ENCODE data around the gene PARD3.
"Not testable (repeated sequence)": the region's sequence is repeated elsewhere in the genome, so short reads cannot be mapped to it uniquely, and the experiment has no call there.

Gene PARD3

GRCh38 chr10:34083567-34083966 lies 731.5 kb downstream of the PARD3 start:
- H3K27me3 ChIP-seq (ENCODE audit: low read depth): no peaks in the 10 kb centered on the region
- H3K9me3 ChIP-seq: peaks cover 3% of the 10 kb centered on the region; the same call in 1 of the 2 replicates
- DNase-seq (ENCODE audit: low spot score in 2 of 2): no peak
- no peak overlapping the region for H3K4me3 ChIP-seq
- H3K4me1 ChIP-seq: no peaks in the 10 kb centered on the region
- no peaks in the 10 kb centered on the region for H3K36me3 ChIP-seq (replicated peaks)
- in situ Hi-C loops (cut with MboI; ENCODE audit: low sequenced_read_pairs): no loop called here

- Histone ChIP-seq H3K4me1 (no peaks in the 10 kb centered on the region), H3K4me3 (no peak overlapping the region), H3K27me3 (ENCODE audit: low read depth) (no peaks in the 10 kb centered on the region), H3K9me3 (peaks cover 3% of the 10 kb centered on the region; the same call in 1 of the 2 replicates), H3K36me3 (replicated peaks) (no peaks in the 10 kb centered on the region)
- in situ Hi-C loops (cut with MboI; ENCODE audit: low sequenced_read_pairs): no loop called here
- no peak for DNase-seq (ENCODE audit: low spot score in 2 of 2)
Observed at GRCh38 chr10:34081948-34082347, 733.1 kb downstream of the PARD3 start.

GRCh38 chr10:34081347-34081743 lies 733.8 kb downstream of the PARD3 start:
- Histone ChIP-seq H3K27me3 (ENCODE audit: low read depth) (no peaks in the 10 kb centered on the region), H3K36me3 (replicated peaks) (no peaks in the 10 kb centered on the region), H3K4me3 (no peak overlapping the region), H3K9me3 (peaks cover 3% of the 10 kb centered on the region; the same call in 1 of the 2 replicates), H3K4me1 (no peaks in the 10 kb centered on the region)
- in situ Hi-C loops (cut with MboI; ENCODE audit: low sequenced_read_pairs): no loop called here
- no peak for DNase-seq (ENCODE audit: low spot score in 2 of 2)

DNA sequence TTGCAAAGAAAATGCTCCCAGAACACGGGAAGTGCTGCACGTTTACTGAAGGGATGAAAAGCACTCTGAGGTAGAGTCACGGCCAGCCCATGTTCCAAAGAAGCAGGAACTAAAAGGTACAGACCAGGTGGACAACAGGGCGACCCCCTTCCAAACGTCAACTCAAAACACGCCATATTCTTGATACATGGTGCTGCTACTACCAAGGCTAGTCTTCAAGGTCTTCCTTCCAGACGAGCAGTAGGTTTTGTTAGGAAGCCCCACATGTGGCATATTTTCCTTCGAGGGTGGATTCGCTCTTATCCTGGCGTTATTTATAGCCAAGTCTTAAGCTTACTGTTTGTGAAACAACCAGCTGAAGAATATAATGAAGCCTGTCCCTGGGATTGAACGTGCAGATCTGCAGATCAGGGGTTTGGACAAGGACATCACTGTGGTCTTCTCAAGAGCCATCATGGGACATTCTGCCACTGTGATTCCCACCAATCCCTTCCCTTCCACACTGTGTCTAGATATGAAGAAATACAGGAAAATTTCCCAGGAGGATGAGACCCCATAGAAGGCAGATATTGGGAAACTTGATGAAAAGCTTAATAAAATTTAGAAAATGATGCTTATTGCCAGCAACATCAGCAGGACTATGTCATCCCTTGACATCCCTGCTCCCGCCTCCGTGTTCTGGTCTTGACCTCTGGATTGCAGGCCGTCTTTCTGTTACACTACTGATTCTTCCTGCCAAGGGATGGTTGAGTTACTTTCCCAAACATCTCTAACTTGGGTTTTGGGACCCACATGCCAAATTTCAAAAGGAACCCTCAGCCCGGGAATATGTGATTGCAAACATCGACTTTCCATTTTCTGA lies 734.4 kb downstream of the PARD3 start:
- H3K27me3 ChIP-seq (ENCODE audit: low read depth): no peaks in the 10 kb centered on the region
- H3K4me1 ChIP-seq: no peaks in the 10 kb centered on the region
- in situ Hi-C loops (cut with MboI; ENCODE audit: low sequenced_read_pairs): no loop called here
- H3K4me3 ChIP-seq: no peak overlapping the region
- H3K36me3 ChIP-seq (replicated peaks): no peaks in the 10 kb centered on the region
- H3K9me3 ChIP-seq: peaks cover 3% of the 10 kb centered on the region; the same call in 1 of the 2 replicates
- no peak for DNase-seq (ENCODE audit: low spot score in 2 of 2)

DNA sequence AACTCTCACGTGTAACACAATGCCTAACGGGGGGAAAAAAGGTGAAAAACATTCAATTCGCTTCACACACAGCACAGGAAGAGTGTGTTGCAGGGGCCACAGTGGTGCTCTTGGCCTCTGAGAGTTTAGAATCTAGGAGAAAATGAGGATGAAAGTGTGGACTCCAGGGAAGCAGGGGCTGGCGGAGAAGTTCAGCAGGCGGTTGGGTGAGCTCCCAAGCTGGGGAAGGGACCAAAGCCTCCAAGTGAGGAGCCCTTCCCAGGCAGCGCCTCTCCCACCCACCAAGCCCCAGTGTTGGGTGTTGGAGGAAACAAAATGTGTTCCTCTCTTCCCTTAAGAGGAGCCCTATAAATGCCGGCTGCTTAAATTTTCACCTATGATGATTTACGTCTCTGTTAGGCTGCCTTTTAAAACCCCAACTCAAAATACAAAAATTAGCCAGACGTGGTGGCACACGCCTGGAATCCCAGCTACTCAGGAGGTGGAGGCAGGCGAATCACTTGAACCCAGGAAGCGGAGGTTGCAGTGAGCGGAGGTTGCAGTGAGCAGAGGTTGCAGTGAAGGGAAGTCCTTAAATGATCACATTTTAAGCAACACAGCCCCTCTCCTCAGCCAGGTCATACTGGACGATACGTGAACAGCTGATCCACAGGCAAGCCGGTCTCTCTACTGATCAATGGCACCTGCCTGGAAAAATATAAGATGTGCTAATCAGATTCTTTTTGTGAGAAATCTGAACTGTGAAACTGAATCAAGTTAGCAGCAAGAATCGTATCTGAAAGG lies 735.2 kb downstream of the PARD3 start:
- no peak for DNase-seq (ENCODE audit: low spot score in 2 of 2)
- peaks cover 3% of the 10 kb centered on the region; the same call in 1 of the 2 replicates for H3K9me3 ChIP-seq
- H3K4me3 ChIP-seq: no peak overlapping the region
- no peaks in the 10 kb centered on the region for H3K4me1 ChIP-seq
- H3K36me3 ChIP-seq (replicated peaks): no peaks in the 10 kb centered on the region
- in situ Hi-C loops (cut with MboI; ENCODE audit: low sequenced_read_pairs): no loop called here
- no peaks in the 10 kb centered on the region for H3K27me3 ChIP-seq (ENCODE audit: low read depth)

DNA sequence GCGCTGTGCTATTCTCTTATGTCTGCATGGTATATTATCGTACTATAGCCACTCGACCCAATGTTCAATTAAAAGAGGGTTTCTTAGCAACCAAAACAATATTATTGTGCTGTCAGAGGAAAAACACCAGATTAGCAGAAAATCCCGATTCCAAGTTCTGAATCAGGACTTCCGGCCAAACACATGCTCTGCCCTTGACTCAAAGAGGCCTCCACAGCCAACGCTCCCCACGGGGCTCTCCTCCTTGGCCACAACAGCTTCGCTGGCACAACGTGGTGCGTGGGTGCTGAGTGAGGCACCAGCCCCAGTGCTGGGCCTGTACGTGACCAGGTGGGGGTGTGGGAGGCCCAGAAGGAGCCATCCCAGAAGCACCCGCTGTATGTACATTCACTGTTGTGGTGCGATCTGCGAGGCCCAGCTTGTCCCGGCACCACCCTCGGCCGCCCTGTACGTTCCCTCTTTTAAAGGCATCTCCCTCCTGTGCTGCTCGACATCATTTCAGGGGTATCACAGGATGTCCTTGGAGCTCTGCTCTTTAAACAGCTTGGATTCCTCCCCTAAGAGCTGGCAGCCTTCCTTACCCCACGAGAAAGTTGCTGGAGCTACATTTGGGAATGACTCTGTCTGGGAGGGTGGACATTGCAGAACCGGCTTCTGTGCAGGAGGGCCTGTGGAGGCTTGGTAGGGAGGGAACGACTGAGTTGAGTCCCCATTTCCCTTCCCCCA lies 736.2 kb downstream of the PARD3 start:
- Histone ChIP-seq H3K27me3 (ENCODE audit: low read depth) (no peaks in the 10 kb centered on the region), H3K4me1 (no peaks in the 10 kb centered on the region), H3K9me3 (peaks cover 3% of the 10 kb centered on the region; the same call in 1 of the 2 replicates), H3K4me3 (no peak overlapping the region), H3K36me3 (replicated peaks) (no peaks in the 10 kb centered on the region)
- in situ Hi-C loops (cut with MboI; ENCODE audit: low sequenced_read_pairs): no loop called here
- DNase-seq (ENCODE audit: low spot score in 2 of 2): no peak

DNA sequence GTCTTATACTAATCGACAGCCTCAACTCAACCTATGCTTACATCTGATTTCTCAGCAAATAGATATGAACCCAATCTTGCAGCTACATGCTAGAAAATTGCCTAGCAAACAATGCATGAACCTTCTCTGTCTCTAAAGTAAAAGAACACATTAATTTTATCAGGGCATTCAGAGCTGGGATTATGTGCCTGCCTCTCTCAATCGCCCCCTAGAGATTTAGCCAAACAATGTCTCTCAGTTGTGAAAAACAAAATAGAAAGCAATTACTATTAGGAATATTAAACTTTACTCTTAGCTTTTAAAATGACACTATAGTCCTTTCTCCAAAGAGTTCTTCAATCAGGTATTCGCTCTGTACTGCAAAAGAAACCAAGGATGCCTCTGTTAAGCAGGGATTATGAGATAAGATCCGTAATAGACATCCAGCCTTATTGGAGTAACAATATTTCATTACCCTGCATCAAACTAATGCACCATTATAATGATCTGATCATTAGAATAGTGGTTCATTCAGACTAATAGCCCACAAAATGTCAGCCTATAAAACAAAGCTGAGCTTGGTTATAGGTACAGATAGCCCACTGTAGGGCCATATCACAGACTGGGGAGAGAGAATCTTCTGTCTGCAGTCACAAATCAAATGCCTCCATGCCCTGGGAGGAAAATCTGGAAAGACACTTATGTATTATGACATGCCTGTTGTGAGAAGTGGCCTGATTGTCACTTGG lies 736.9 kb downstream of the PARD3 start:
- DNase-seq (ENCODE audit: low spot score in 2 of 2): no peak
- Histone ChIP-seq H3K4me3 (no peak overlapping the region), H3K4me1 (no peaks in the 10 kb centered on the region), H3K36me3 (replicated peaks) (no peaks in the 10 kb centered on the region), H3K27me3 (ENCODE audit: low read depth) (no peaks in the 10 kb centered on the region), H3K9me3 (no peaks in the 10 kb centered on the region)
- in situ Hi-C loops (cut with MboI; ENCODE audit: low sequenced_read_pairs): no loop called here

DNA sequence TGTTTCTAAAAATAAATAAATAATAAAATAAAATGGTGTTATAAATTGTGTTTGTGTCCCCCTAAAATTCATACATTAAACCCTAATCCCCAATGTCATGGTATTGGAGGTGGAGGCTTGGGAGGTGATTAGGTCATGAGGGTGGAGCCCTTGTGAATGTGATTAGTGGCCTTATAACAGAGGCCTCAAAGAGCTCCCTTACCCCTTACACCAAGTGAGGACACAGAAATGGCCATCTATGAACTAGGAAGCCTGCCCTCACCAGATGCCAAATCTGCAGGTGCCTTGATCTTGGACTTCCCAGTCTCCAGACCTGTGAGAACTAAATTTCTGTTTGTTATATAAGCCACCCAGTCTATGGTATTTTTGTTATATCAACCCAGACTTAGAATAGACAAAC lies 738.7 kb downstream of the PARD3 start:
- Histone ChIP-seq H3K36me3 (replicated peaks) (no peaks in the 10 kb centered on the region), H3K4me1 (no peaks in the 10 kb centered on the region), H3K27me3 (ENCODE audit: low read depth) (no peaks in the 10 kb centered on the region), H3K4me3 (no peak overlapping the region), H3K9me3 (no peaks in the 10 kb centered on the region)
- in situ Hi-C loops (cut with MboI; ENCODE audit: low sequenced_read_pairs): no loop called here
- DNase-seq (ENCODE audit: low spot score in 2 of 2): no peak

DNA sequence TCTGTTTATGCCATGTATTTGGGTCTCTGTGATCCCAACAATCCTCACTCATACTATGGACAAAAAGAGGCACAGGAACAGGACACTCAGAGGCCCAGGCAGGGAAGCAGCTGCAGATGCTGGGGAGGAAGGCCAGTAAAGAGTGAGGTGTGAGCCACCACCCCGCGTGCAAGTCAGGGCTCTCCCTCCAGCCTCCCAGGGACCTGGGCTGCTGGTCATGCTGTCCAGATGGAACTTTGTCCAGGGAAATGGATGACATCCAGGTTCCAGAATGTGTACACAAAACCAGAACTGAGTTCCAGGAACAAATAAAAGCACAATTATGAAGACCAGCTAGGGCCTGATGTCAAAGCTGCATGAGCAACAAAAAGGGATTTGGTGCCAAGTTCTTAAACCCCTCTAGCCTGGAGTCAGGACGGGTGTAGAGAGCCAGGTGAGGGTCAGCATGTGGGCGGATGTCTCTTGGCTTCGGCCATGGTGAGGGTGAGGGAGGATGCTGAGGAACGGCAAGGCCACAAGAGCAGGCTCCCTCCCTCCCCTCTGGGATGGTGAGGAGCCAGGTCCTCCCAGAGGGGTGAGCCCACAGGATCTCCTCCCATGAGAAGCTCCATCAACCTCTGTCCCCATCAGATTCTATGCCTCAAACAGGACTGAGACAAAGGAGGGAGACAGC lies 739.7 kb downstream of the PARD3 start:
- in situ Hi-C loops (cut with MboI; ENCODE audit: low sequenced_read_pairs): no loop called here
- peaks cover under 1% of the 10 kb centered on the region; the same call in 1 of the 2 replicates for H3K9me3 ChIP-seq
- DNase-seq (ENCODE audit: low spot score in 2 of 2): no peak
- H3K27me3 ChIP-seq (ENCODE audit: low read depth): no peaks in the 10 kb centered on the region
- H3K36me3 ChIP-seq (replicated peaks): no peaks in the 10 kb centered on the region
- no peaks in the 10 kb centered on the region for H3K4me1 ChIP-seq
- H3K4me3 ChIP-seq: no peak overlapping the region

GRCh38 chr10:34074051-34074450 lies 741.0 kb downstream of the PARD3 start:
- in situ Hi-C loops (cut with MboI; ENCODE audit: low sequenced_read_pairs): no loop called here
- Histone ChIP-seq H3K4me3 (no peak overlapping the region), H3K4me1 (no peaks in the 10 kb centered on the region), H3K27me3 (ENCODE audit: low read depth) (no peaks in the 10 kb centered on the region; the same call in 1 of the 2 replicates), H3K9me3 (peaks cover 2% of the 10 kb centered on the region; the same call in 1 of the 2 replicates), H3K36me3 (replicated peaks) (no peaks in the 10 kb centered on the region)
- DNase-seq (ENCODE audit: low spot score in 2 of 2): no peak

DNA sequence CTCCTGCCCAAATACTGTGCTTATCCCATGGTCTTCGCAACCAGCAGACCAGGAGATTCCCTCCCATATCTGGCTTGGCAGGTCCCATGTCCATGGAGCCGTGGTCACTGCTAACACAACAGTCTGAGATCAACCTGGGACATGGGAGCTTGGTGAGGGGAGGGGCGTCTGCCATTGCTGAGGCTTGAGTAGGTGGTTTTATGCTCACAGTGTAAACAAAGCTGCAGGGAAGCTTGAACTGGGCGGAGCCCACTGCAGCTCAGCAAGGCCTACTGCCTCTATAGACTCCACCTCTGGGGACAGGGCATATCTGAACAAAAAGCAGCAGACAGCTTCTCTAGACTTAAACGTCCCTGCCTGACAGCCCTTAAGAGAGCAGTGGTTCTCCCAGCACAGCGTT lies 747.4 kb downstream of the PARD3 start:
- DNase-seq (ENCODE audit: low spot score in 2 of 2); H3K4me3 ChIP-seq: not testable (repeated sequence)

GRCh38 chr10:34063592-34063991 lies 751.5 kb downstream of the PARD3 start:
- in situ Hi-C loops (cut with MboI; ENCODE audit: low sequenced_read_pairs): no loop called here
- Histone ChIP-seq H3K27me3 (ENCODE audit: low read depth) (no peaks in the 10 kb centered on the region), H3K4me1 (no peaks in the 10 kb centered on the region), H3K4me3 (no peak overlapping the region), H3K9me3 (peaks cover 2% of the 10 kb centered on the region; the same call in 1 of the 2 replicates), H3K36me3 (replicated peaks) (no peaks in the 10 kb centered on the region)
- no peak for DNase-seq (ENCODE audit: low spot score in 2 of 2)

More for the DNA sequence above, 747.4 kb downstream of the PARD3 start:
- in situ Hi-C loops (cut with MboI; ENCODE audit: low sequenced_read_pairs); H3K4me1 ChIP-seq; H3K27me3 ChIP-seq (ENCODE audit: low read depth); H3K9me3 ChIP-seq; H3K36me3 ChIP-seq (replicated peaks): not testable (repeated sequence)

DNA sequence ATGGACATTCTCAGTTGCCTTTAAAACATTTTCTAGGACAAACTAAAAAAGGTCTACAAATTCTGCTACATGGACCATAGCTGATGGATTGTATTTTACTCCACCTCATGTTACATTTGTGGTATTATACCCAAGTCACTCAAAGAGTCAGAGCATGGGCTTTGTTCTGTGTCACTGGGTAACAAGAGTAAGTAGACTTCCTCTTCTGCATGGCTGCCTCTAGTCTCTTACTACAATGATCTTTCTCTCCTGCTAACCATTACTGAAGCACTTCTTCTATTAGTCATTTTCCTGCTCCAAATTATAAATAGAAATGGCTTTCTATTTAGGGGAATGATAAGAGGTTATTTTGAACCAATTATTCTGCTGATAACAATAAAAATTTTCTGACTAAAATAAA lies 753.3 kb downstream of the PARD3 start:
- no peaks in the 10 kb centered on the region for H3K27me3 ChIP-seq (ENCODE audit: low read depth)
- no peaks in the 10 kb centered on the region for H3K36me3 ChIP-seq (replicated peaks)
- peaks cover 2% of the 10 kb centered on the region; the same call in 1 of the 2 replicates for H3K9me3 ChIP-seq
- in situ Hi-C loops (cut with MboI; ENCODE audit: low sequenced_read_pairs): no loop called here
- no peak for DNase-seq (ENCODE audit: low spot score in 2 of 2)
- no peak overlapping the region for H3K4me3 ChIP-seq
- no peaks in the 10 kb centered on the region for H3K4me1 ChIP-seq
